IMR-90 (cell line): Measurements from ENCODE around the gene SMAD7. TPM values are rescaled to one million over a fixed set of nuclear protein-coding genes. Genes with fewer than 3 reads are reported as not detected.

ENCODE experiments used
- ATAC-seq: fragments of 200-7000 bp; cut with Tn5 transposase; 2 replicates; pipeline ENCODE4 v1.9.1; 2020; ENCODE audit warnings: low read depth, mild to moderate bottlenecking, moderate library complexity
- BruUV-seq: library from RNA; stranded (reverse); fragments of 400-500 nt; replicated peaks from 2 replicates; lab custom pipeline; 2021; lab: Mats Ljungman, UMichigan
- CTCF ChIA-PET: fragments of 300-600 bp; formaldehyde crosslinking; extraction: SDS; loops from one replicate; lab custom pipeline; 2021; ENCODE audit warnings: antibody characterized with exemption; lab: Yijun Ruan, JAX
- POLR2A ChIA-PET: fragments of 300-600 bp; sonication (Branson Sonifier 250); formaldehyde crosslinking; loops from one replicate; lab custom pipeline; 2022; ENCODE audit warnings: antibody characterized with exemption; ENCODE audit not compliant: unreplicated experiment; lab: Charles Lee
- DNase-seq: peaks from one replicate; pipeline ENCODE4 v3.0.0; 2013
- H2AFZ ChIP-seq: replicated peaks from 2 replicates; pipeline ENCODE3; 2013; ENCODE audit warnings: low read length, mild to moderate bottlenecking; ENCODE audit not compliant: poor library complexity
- H2AK5ac ChIP-seq: 2 replicates; pipeline ENCODE4 v1.6.1; 2013; ENCODE audit warnings: low read depth, low read length, inconsistent platforms
- H2AK9ac ChIP-seq: replicated peaks from 2 replicates; pipeline ENCODE3; 2013; ENCODE audit warnings: mild to moderate bottlenecking, low read depth, low read length, moderate library complexity; ENCODE audit not compliant: poor library complexity
- H2BK120ac ChIP-seq: 2 replicates; pipeline ENCODE4 v1.6.1; 2013; ENCODE audit warnings: low read depth, low read length, inconsistent platforms
- H2BK15ac ChIP-seq: 3 replicates; pipeline ENCODE4 v1.6.1; 2013; ENCODE audit warnings: low read depth, low read length, inconsistent platforms
- H2BK20ac ChIP-seq: 2 replicates; pipeline ENCODE4 v1.6.1; 2013; ENCODE audit warnings: low read depth, mild to moderate bottlenecking, inconsistent platforms, low read length, moderate library complexity
- H2BK5ac ChIP-seq: 2 replicates; pipeline ENCODE4 v1.6.1; 2013; ENCODE audit warnings: mild to moderate bottlenecking, low read depth, low read length, inconsistent platforms; ENCODE audit not compliant: poor library complexity, severe bottlenecking
- H3K14ac ChIP-seq: replicated peaks from 2 replicates; pipeline ENCODE4 v1.6.1; 2013; ENCODE audit warnings: low read depth, low read length, inconsistent platforms
- H3K18ac ChIP-seq: 2 replicates; pipeline ENCODE4 v1.6.1; 2013; ENCODE audit warnings: low read depth, low read length, control low read depth
- H3K23ac ChIP-seq: 2 replicates; pipeline ENCODE4 v1.6.1; 2013; ENCODE audit warnings: low read depth, low read length, inconsistent platforms
- H3K27ac ChIP-seq: 2 replicates; pipeline ENCODE4 v1.5.1; 2013; ENCODE audit warnings: mild to moderate bottlenecking, control low read depth, low read length; ENCODE audit not compliant: insufficient read depth
- H3K27me3 ChIP-seq: 2 replicates; pipeline ENCODE4 v1.6.1; 2013; ENCODE audit warnings: low read length; ENCODE audit not compliant: control insufficient read depth, insufficient read depth
- H3K36me3 ChIP-seq: 2 replicates; pipeline ENCODE4 v1.6.1; 2013; ENCODE audit warnings: low read length, mixed read lengths; ENCODE audit not compliant: control insufficient read depth, insufficient read depth
- H3K4ac ChIP-seq: 2 replicates; pipeline ENCODE4 v1.6.1; 2013; ENCODE audit warnings: low read depth, low read length, inconsistent platforms
- H3K4me1 ChIP-seq: 2 replicates; pipeline ENCODE4 v1.6.1; 2013; ENCODE audit warnings: low read length, mixed read lengths; ENCODE audit not compliant: control insufficient read depth, insufficient read depth
- H3K4me2 ChIP-seq: 2 replicates; pipeline ENCODE4 v1.6.1; 2013; ENCODE audit warnings: low read depth, mild to moderate bottlenecking, control low read depth, low read length, moderate library complexity
- H3K4me3 ChIP-seq: 2 replicates; pipeline ENCODE4 v1.5.1; 2013; ENCODE audit warnings: low read depth, mild to moderate bottlenecking, control low read depth, low read length, moderate library complexity; ENCODE audit not compliant: insufficient read depth
- H3K56ac ChIP-seq: 2 replicates; pipeline ENCODE4 v1.6.1; 2013; ENCODE audit warnings: low read length, inconsistent platforms; ENCODE audit not compliant: insufficient read depth; ENCODE audit errors: extremely low read depth
- H3K79me1 ChIP-seq, 2 experiments: 2 replicates each; pipeline ENCODE4 v1.6.1; 2013; ENCODE audit warnings: low read length in 2 of 2, inconsistent platforms in 1 of 2, low read depth in 1 of 2
- H3K9ac ChIP-seq: 2 replicates; pipeline ENCODE4 v1.6.1; 2013; ENCODE audit warnings: low read depth, low read length, control low read depth
- H3K9me1 ChIP-seq: 2 replicates; pipeline ENCODE4 v1.6.1; 2013; ENCODE audit warnings: low read length, inconsistent platforms; ENCODE audit not compliant: insufficient read depth
- H3K9me3 ChIP-seq: 2 replicates; pipeline ENCODE4 v1.6.1; 2013; ENCODE audit warnings: low read length; ENCODE audit not compliant: control insufficient read depth, insufficient read depth
- H4K20me1 ChIP-seq: 2 replicates; pipeline ENCODE4 v1.6.1; 2013; ENCODE audit warnings: low read length, inconsistent platforms; ENCODE audit not compliant: insufficient read depth
- H4K5ac ChIP-seq: 2 replicates; pipeline ENCODE4 v1.6.1; 2013; ENCODE audit warnings: mild to moderate bottlenecking, low read depth, low read length, control low read depth
- H4K8ac ChIP-seq, 2 experiments: 2 replicates each; pipeline ENCODE4 v1.6.1; 2013; ENCODE audit warnings: low read depth in 2 of 2, low read length in 2 of 2, control low read depth in 1 of 2, inconsistent platforms in 1 of 2
- H4K91ac ChIP-seq: 2 replicates; pipeline ENCODE4 v1.6.1; 2013; ENCODE audit warnings: low read depth, low read length, inconsistent platforms; ENCODE audit not compliant: insufficient read depth
- CEBPB ChIP-seq: IDR thresholded peaks from 2 replicates; pipeline ENCODE4 v1.6.1; 2012; ENCODE audit warnings: low read depth, low read length, improper control_type of control experiment
- SMC3 ChIP-seq: fragments of 150-350 bp; IDR thresholded peaks from 2 replicates; pipeline ENCODE4 v1.6.1; 2016; ENCODE audit warnings: low read depth, mild to moderate bottlenecking, antibody characterized with exemption, low read length, moderate library complexity
- WGBS, 2 experiments: methylation state at CpG; one replicate each; pipeline versions ENCODE4 v1.1.5 to v1.1.7; 2013; ENCODE audit warnings: missing lambda C conversion rate in 2 of 2; ENCODE audit not compliant: insufficient read length in 1 of 2; ENCODE audit errors: extremely low coverage in 2 of 2; 5-methylcytosine and 5-hydroxymethylcytosine counted together
- dilution Hi-C: fragments of 300-500 bp; cut with HindIII; formaldehyde crosslinking; loops from one replicate; pipeline ENCODE4 v1.14.3; 2018; ENCODE audit warnings: low sequenced_read_pairs; ENCODE audit not compliant: unreplicated experiment
- in situ Hi-C: fragments of 300-500 bp; cut with MboI; formaldehyde crosslinking; loops from 3 replicates; pipeline ENCODE4 v1.14.3; 2019; ENCODE audit warnings: low sequenced_read_pairs, inconsistent platforms, mixed read lengths
- intact Hi-C: fragments of 100-400 bp; cut with micrococcal nuclease; formaldehyde crosslinking; loops from 2 replicates; pipeline ENCODE4 v1.10.0; 2022
- polyA plus RNA-seq, 3 experiments: library from polyadenylated mRNA; depleted of rRNA; stranded (reverse); fragments of >200 nt; gene quantifications; 2 replicates each; pipeline ENCODE4 v1.2.3, GENCODE V29; 2012; ENCODE audit warnings: low replicate concordance in 1 of 3
- total RNA-seq: library from RNA; depleted of rRNA; stranded (reverse); fragments of >200 nt; gene quantifications from 2 replicates; pipeline ENCODE4 v1.2.3, GENCODE V29; 2012

The SMAD7 gene
- total and polyA plus RNA-seq, 2 of the 4 experiments (the other 2 are of a cell fraction): 15.8 to 17.6 TPM

- H3K56ac ChIP-seq: no peak overlapping the region
- H3K14ac ChIP-seq: peak overlapping the region; percentile 1; the same call in 1 of the 2 replicates
- peaks cover 5% of the 10 kb centered on the region; the same call in 1 of the 2 replicates for H3K4me1 ChIP-seq
- no peaks in the 10 kb centered on the region for H3K27me3 ChIP-seq
- peaks cover 13 to 42% of the 10 kb centered on the region in 2 experiments; a peak in 3 of 4 replicates for H3K79me1 ChIP-seq
- dilution Hi-C loops: no loop called here
- H3K18ac ChIP-seq: no peak overlapping the region
- intact Hi-C loops: no loop called here
- H2BK20ac ChIP-seq: no peak overlapping the region
- H3K4ac ChIP-seq: 0 out of 2 replicates have a peak overlapping the region, but pooled peaks have one; percentile 27
- no peak overlapping the region for H3K23ac ChIP-seq
- in situ Hi-C loops: no loop called here
- H4K8ac ChIP-seq: no peak overlapping the region
- peaks cover 9% of the 10 kb centered on the region for H4K20me1 ChIP-seq
- peaks cover 14% of the 10 kb centered on the region for H3K9me1 ChIP-seq
- H3K36me3 ChIP-seq: peaks cover 15% of the 10 kb centered on the region
- H4K91ac ChIP-seq: no peak overlapping the region
- 87% methylated on average over 7 of the region's 10 CpGs; no CpG with 5 or more reads in 1 of the 2 experiments for WGBS, 2 experiments
- H2AK9ac ChIP-seq: no peak overlapping the region
- DNase-seq: peak; percentile 32
- H3K9ac ChIP-seq: no peak overlapping the region
- no peak; the same call in 1 of the 2 replicates for TF ChIP-seq SMC3
- peak; percentile 28; the same call in 1 of the 2 replicates for TF ChIP-seq CEBPB
- ChIA-PET POLR2A (no interaction called here), CTCF (interaction anchor here (0.6 kb wide), 1 partner anchor 23 kb away, joined by 4 read pairs; no protein-coding TSS in a partner anchor)
- peak; percentile 52 for ATAC-seq
- no peak overlapping the region for H3K4me2 ChIP-seq
- H3K4me3 ChIP-seq: no peak overlapping the region
- no peak overlapping the region for H2BK5ac ChIP-seq
- no peak overlapping the region for H4K5ac ChIP-seq
- H2BK15ac ChIP-seq: no peak overlapping the region; the same call in 2 of the 3 replicates
- H3K27ac ChIP-seq: no peak overlapping the region
- BruUV-seq: no TSS peak
- H2BK120ac ChIP-seq: no peak overlapping the region
- no peak overlapping the region for H2AFZ ChIP-seq
- H3K9me3 ChIP-seq: no peaks in the 10 kb centered on the region
- H2AK5ac ChIP-seq: peak overlapping the region; percentile 12; the same call in 1 of the 2 replicates
Measured at GRCh38 chr18:48915626-48916425, 34.9 kb downstream of the SMAD7 start.
